ENCODE data around the gene SND1.

SND1 gene

DNA sequence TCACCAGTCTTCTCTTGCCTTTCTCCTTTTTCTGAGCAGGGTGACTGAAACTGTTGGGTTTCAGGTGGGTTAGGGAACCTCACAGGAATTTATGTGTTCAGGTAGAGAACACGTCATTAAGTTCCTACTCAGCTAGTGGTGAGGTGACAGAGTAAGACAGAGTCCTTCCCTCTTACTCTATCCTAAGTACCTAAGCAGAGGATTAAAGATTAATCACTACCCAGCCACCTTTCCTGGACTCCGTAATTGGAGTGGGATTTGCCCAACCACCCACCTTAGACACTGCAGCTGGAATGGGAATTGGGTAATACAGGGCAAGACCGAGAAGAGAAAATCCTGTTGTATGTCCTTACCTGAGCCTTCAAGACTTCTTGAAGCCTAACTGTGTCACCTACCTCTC, 221.2 kb downstream of the SND1 start:
- no peak for DNase-seq (ENCODE audit: low read depth)

DNA sequence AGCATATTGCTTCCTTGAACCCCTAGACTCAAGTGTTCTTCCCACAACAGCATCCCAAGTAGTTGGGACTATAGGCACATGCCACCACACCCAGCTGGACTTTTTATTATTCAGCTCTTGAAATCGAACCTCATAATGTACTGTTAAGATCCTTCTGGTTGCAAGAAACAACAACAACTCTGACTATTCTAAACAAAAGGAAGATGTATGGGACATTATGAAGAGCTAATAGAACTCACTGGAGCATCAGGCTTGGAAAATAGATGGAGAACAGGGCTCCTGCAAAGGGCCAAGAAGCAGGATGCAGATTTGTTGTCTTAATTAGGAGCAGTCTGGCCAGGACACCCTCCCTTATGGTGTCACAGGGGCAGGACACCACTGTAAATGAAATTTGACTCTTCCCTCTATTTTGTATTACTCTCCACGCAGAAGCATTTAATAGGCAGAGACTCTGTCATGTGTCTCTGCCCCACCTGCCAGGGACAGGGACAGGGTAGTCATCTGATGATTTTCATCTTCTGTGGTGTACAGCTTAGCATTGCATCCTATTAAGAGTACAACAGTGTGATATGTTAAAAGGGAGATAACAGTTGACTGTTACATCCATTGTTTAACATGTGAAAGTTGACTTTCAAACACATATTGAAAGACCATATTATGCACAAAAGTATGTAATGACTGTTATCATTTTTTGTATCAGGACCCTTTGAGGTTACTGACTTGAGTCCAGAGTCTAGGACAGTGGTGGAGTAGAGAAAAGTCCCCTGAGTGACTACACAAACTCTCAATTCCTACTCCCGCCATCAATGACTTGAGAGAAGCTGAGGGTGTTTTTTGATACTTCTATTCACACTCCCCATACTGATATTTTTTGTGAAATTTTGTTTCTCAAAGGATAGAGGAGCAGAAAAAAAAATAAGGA, 222.0 kb downstream of the SND1 start:
- no peak for DNase-seq (ENCODE audit: low read depth)

DNA sequence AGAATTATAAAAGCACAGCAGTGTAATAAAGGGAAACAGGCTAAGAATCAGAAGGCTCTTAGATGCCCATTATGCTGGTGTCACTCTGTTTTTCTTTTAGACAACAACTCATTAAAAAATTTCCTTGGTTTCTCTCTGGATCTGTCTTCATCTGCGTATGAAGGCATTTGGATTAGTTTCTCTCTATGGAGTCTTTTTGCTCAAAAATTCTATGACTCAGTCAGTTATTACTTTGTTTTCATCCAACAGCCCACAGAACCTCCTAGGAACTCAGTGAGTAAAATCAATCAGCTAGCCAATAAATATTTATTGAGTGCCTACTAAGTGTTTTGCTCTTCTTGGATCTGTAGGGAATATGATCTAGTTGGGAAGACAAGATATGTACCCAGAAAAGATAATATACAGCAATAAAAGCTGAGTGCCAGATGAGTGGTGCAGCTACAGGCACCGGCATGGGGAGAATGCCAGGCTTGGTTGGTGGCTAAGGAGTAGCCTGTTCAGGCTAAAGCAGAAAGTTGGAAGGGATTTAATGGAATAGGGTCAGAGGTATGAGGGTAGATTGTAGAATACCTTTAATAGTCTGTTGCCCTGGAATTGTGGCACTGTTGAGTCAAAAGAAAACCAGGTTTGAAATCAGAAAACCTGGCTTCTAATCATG, 223.1 kb downstream of the SND1 start:
- no peak for DNase-seq (ENCODE audit: low read depth)

DNA sequence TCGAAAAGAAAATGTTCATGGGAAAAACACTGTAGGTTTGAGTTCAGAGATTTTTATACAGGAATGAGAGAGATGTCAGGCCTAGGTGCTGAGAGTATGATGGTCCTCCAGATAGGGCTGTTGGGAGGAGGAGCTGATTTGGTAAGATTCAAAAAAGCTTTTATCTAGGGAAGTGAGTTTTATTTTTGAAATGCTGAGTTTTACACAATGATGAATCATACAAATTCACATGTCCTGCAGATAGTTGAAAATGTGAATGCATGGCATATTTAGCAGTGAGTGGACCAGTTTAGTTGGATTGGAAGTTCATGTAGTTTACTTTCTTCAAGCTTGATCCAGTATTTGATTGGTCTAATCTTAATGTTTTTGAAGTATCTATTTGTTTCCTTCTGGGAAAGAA, 224.4 kb downstream of the SND1 start:
- no peak for DNase-seq (ENCODE audit: low read depth)

DNA sequence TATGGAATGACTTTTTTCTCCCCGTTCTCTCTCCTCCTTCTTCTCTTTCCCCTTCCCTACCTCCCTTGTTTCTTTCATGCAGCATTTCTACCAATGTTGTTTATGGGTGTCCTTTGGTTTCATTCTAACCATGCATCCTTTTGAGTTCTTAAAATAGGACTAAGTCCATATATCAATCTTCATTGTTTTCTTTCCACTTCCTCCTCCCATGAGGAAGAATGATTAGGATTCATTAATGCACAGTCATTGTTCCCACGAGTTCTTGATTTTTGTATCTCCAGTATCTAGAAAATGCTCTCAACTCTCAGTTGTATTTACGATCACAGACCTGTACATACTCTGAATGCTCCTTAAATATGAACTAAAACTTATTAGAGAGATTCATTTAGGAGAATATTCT, 226.0 kb downstream of the SND1 start:
- no peak for DNase-seq (ENCODE audit: low read depth)

DNA sequence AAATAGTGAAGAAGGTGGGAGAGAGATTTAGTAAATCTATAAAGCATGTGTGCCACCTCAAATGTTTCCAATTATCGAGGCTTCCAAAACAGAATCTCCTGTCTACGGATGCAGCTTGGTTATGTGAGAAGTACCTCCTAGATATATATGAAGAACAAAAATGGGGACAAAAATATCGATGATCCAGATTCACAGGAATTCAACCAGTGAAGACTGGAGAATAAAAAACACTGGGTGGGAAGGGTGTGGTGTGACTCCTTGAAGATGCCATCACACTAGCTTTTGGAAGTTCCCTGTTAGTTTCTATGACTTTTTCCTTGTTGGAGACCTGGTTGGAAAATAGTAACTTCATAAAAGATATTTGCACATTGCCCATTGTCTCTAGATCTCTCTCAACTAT, 226.8 kb downstream of the SND1 start:
- no peak for DNase-seq (ENCODE audit: low read depth)

DNA sequence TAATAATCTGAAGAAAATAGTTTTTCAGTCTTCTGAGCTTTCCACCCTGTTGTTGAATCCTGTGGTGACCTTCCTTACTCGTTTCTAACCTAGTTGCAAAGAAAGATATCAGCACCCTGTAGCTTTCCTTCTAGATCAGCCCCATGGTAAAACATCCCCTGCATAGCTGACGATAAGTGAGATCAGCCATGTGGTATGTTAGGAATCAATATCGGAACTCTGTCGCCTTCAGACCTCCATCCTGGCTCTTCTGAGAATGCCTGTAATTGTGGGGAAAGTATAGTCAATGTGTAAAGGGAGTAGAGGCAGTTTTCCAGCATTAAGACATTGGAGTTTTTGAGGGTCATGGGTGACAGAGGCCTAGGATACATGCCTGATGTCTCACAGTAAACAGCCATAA, 227.4 kb downstream of the SND1 start:
- no peak for DNase-seq (ENCODE audit: low read depth)

DNA sequence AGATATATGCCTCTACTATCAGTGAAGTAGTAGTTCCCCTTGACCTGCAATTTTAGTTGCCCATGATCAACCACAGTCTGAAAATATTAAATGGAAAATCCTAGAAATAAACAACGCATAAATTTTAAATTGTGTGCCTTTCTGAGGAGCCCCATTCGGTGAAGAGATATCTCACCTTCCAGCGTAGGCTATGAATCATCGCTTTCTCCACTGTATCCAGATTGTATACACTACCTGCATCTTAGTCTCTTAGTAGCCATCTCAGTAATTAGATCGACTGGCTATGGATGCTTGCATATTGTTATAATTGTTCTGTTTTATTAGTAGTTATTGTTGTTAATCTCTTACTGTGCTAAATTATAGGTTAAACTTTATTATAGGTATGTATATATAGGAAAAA, 227.9 kb downstream of the SND1 start:
- DNase-seq (ENCODE audit: low read depth): no peak

DNA sequence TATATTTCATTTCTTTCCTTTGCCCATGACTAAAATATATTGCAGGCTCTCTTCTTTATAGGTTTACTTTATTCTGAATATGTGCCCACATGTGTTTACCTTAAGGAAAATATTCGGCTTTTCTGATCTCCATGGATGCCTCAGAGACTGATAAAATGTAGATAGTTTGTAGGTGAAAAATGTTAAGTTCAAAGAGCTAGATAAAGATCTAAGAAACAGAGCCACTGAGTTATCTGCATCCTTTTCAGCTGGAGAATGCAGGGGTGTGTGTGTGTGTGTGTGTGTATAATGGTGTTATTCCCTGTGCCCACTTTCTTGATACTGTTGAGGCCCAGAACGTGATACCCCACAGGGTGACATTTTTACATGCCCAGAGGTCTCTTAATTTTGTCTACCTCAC, 228.5 kb downstream of the SND1 start:
- DNase-seq (ENCODE audit: low read depth): no peak

DNA sequence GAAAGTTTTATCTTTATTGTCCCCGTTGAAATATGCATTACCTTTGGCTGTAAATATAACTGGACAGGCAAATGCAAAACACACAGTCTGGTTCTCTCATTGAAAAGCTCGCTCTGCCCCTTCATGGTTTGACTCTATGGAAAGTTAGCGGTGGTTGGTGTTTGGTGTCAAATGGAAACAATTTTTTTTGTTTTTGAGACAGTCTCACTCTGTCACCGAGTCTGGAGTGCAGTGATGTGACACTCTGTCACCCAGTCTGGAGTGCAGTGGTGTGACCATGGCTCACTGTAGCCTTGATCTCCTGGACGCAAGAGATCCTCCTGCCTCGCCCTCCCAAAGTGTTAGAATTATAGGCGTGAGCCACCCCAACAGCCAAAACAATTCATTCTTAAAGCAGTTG, 229.6 kb downstream of the SND1 start:
- DNase-seq (ENCODE audit: low read depth): no peak

DNA sequence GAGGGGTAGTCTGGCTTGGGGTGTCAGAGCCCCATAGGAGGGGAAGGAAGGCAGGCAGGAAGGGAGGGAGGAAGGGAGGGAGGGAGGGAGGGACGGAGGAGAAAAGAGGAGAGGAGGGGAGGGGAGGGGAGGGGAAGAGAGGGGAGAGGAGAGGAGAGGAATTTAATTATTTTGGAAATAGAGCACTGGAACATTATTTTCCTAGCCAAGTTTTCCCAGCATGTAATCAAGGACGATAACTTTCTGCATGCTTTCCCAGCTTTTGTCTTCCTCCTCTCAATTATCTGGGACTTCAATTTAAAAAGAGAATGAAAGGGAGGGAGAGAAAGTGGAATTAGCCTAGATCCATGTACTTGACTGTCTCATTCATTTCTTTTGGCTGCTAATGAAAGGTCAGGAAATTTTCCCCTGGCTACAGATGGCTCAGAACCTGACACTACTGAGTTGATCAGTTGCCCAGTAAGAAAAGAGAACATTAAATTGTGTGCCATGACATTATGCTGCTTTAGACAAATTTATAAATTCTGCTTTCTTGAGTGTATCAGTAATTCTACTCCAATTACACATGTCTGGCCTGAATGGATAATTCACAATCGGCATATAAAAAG, 230.4 kb downstream of the SND1 start:
- no peak for DNase-seq (ENCODE audit: low read depth)

DNA sequence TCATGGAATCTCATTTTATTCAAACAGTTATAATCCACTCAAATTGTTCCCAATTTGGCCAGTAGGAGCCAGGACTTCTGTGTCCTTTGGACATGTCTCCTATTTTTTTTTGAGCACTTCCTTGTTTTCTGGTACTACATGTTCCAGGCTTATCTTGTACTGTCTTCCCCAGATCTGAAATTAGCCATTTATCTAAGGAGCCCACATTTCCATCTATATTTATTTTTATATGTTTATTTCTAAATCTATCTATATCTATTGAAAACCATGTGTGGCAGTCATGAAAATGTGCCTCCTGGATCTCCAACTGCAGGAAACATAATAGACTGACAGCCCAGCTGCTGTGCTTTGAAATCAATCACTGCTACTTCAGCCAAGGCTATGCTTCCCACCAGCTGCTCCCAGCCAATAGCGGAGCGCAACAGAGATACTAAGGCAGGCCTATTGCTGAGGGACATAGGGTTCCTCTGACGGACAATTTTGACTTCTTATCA, 232.1 kb downstream of the SND1 start:
- DNase-seq (ENCODE audit: low read depth): no peak

DNA sequence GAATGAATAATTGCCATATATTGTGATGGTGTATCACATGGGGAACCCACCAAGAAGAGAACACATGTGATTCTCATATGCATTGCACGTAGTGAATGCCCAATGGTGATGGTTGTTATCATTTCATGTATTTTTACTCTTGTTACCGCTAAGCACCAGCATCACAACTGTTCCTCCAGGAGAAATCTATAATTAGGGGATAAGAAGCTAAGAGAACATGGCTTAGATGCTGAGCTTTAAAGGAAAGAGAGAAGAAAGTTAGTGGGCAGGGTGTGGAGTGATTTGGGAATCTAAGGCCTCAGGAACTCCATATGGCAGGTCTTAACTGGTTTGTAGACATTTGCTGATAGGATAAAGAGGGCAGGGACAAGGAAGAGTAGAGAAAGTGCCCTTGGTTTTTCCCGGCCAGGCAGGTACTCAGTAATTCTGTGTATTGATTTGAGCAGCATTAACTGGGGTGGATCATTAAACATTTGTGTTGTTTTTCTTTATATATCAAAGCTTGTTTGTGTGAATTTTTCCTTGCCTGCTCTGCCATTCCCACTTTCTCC, 233.3 kb downstream of the SND1 start:
- DNase-seq (ENCODE audit: low read depth): no peak

DNA sequence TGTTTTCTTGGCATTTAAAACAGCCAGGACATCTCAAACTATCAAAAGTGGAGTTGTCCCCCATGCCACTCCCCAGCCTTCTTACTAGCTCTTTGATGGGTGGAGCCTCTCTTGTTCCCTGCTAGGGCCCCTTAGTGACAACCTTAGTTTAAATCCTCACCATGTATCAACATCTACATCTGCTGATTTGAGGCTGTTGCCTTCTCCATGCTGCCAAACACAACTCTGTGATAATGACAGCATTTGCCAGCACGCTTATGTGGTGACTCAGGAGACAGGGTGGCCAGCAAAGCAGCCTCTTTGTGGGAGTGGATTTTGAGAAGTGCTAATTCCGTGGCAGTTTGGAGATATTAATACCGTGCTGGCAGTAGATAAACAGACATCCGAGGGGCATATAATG, 233.8 kb downstream of the SND1 start:
- no peak for DNase-seq (ENCODE audit: low read depth)

DNA sequence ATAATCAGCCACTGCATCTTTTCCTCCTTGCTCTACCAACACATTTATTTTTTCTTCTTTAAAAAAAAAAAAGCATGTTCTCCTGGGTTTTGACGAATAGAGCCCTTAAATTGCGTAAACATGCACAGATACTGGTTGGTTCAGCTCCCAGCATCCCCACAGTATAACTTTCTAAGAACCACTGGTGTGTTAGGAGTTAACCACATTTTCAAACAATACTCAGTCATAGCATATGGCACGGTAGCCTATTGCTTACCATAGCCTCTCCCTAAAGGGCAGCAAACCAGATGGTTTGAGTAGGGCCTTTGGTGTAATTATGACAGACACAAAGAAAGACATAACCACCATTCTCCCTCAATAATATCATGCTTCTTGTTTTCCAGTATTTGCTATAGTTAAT, 234.3 kb downstream of the SND1 start:
- DNase-seq (ENCODE audit: low read depth): no peak

DNA sequence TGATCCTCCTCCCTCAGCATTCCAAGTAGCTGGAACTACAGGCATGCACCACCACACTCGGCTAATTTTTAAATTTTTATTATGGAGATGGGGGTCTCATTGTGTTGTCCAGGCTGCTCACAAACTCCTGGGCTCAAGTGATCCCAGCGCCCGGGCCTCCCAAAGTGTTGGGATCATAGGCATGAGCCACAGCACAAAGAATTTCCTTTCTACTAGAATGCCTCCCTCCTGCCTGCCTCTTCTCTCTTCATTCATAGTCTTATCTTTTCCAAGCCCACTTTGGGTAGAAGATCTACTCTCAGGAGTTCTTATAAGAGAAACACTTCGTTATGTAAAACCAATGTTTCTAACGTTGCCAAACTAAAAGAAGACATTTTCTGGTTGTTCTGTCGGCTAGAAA, 235.1 kb downstream of the SND1 start:
- no peak for DNase-seq (ENCODE audit: low read depth)

DNA sequence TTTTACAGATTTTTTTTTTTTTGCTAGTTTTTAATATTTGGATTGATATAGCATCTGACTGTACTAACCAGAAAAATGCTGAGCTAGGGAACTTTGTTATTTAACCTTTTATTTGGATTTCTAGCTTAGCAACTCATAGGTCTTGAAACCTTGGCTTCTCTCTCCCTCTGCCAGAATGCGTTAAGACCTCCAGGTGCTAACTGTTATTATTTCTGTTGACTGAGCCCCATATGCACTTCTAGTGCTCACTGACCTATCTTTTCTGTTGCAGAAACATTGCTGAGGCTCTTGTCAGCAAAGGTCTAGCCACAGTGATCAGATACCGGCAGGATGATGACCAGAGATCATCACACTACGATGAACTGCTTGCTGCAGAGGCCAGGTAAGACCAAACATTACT, 235.6 kb downstream of the SND1 start:
- no peak for DNase-seq (ENCODE audit: low read depth)

DNA sequence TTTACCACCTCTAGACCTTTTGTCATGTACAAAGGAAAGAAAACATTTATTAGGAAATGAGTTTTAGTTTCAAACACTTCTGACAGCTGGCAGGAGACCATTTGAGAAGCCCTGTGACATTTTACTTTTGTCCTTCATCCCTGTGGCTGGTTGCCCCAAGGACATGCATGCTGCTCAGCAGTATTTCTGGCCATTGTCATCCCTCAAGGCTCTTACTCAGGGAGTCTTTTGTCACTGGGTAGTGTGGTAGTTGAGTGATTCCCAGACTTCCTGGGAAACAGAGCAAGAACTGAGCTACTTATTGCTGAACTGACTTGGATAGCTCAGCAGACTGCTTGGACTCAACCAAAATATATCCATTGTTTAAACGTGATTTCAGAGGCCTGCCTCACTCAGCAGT, 236.4 kb downstream of the SND1 start:
- no peak for DNase-seq (ENCODE audit: low read depth)

DNA sequence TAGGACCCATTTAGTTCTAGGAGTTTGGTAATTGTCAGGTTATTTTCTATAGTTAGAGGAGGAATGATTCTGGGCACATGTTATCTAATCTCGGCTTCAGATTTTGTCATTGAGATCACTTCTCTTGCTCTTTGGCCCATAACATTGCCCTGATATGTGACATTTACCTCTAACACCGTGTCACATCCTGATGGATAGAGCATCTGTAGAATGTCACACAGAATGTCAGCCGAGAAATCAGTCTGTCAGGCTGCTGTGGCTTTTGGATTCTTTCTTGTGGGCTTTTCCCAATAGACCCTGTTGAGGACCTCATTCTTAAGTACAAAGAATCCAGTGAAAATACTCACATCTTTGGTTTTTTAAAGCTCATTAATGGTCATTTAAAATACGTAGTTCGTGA, 236.8 kb downstream of the SND1 start:
- DNase-seq (ENCODE audit: low read depth): no peak

DNA sequence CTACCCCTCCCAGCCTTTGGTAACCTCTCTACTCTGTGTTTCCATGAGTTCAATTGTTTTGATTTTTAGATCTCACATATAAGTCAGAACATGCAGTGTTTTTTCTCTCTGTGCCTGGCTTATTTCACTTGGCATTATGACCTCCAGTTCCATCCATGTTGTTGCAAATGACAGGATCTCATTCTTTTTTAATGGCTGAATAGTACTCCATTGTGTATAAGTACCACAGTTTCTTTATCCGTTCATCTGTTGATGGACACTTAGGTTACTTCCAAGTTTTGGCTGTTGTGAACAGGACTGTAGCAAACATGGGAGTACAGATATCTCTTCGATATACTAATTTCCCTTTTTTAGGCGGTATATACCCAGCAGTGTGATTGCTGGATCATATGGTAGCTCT, 237.7 kb downstream of the SND1 start:
- DNase-seq (ENCODE audit: low read depth): no peak

DNA sequence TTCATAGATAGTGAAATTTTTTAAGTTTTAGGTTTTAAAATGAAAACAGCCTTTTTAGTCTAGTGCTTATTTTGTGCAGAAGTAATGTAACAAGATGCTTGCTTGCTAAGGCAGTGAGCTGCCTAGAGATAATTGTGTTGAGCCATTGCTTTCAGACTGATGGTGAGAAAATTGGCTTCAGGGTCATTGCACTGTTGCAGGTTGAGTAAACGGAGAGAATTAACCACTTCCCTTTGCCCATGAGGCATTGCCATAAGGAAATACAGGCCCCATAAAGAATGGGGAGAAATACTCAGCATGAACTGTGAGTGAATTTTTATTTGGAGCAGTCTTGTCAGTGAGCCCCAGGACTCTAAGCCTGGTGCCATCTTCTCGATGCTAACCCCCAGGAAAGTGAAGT, 238.7 kb downstream of the SND1 start:
- DNase-seq (ENCODE audit: low read depth): no peak

DNA sequence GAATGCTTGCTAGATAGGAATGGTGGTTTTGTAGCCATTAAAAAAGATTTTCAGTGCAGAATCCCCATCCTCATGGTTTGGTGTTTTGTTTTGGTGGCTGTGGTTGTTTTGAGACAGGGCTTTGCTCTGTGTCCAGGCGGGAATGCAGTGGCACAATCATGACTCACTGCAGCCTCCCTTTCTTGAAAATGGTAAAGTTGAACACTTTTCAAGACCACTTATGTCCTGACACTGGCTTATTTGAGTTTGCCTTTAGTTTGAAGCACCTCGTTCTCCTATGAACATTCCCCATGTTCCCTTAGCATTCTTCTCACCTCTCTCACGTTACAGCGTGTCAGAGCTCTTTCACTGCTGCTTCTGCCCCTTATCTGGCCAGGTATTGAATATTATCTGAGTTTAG, 239.2 kb downstream of the SND1 start:
- no peak for DNase-seq (ENCODE audit: low read depth)

Measured in activated T-cell treated with anti-CD3 and anti-CD28 coated beads for 48 hours (primary cell).